Limb (tissue), 2 donors: ENCODE results near the gene PBX1.

Source experiments
- DNase-seq, 2 donors: peaks; one replicate each; pipeline ENCODE4 v3.0.0-alpha.2; 2016; ENCODE audit errors: extremely low spot score in 2 of 2

Gene PBX1

GRCh38 chr1:164777518-164777917 is 218.5 kb downstream of the PBX1 start:
- no peak for DNase-seq

GRCh38 chr1:164779376-164779775 is 220.4 kb downstream of the PBX1 start:
- no peak for DNase-seq

- DNase-seq: peak in 1 of 2 donors; percentile 49
These were observed 221.3 kb downstream of the PBX1 start for GRCh38 chr1:164780111-164780812.

- no peak for DNase-seq
These were observed 221.9 kb downstream of the PBX1 start for GRCh38 chr1:164780863-164781262.

- no peak for DNase-seq
These were observed 223.0 kb downstream of the PBX1 start for GRCh38 chr1:164781972-164782371.

- no peak for DNase-seq
These were observed 225.0 kb downstream of the PBX1 start for GRCh38 chr1:164783778-164784555.

GRCh38 chr1:164784960-164785359 is 226.0 kb downstream of the PBX1 start:
- DNase-seq: no peak

- no peak for DNase-seq
These were observed 227.0 kb downstream of the PBX1 start for GRCh38 chr1:164785841-164786534.

GRCh38 chr1:164786980-164787833 is 228.2 kb downstream of the PBX1 start:
- DNase-seq: peak; percentile 84 to 85

- no peak for DNase-seq
These were observed 228.8 kb downstream of the PBX1 start for GRCh38 chr1:164787834-164788231.

GRCh38 chr1:164790081-164790480 is 231.1 kb downstream of the PBX1 start:
- DNase-seq: no peak

GRCh38 chr1:164792410-164793004 is 233.5 kb downstream of the PBX1 start:
- DNase-seq: no peak

GRCh38 chr1:164794356-164794755 is 235.4 kb downstream of the PBX1 start:
- no peak for DNase-seq

- DNase-seq: no peak
These were observed 237.9 kb downstream of the PBX1 start for GRCh38 chr1:164796916-164797315.

- no peak for DNase-seq
These were observed 242.3 kb downstream of the PBX1 start for GRCh38 chr1:164801246-164801731.

- DNase-seq: no peak
These were observed 243.0 kb downstream of the PBX1 start for GRCh38 chr1:164801791-164802502.

- DNase-seq: no peak
These were observed 243.7 kb downstream of the PBX1 start for GRCh38 chr1:164802529-164803282.

GRCh38 chr1:164803366-164803765 is 244.4 kb downstream of the PBX1 start:
- no peak for DNase-seq

GRCh38 chr1:164804366-164804765 is 245.4 kb downstream of the PBX1 start:
- no peak for DNase-seq
